HL-60/S4 treated with phorbol 12-myristate 13-acetate at 8.2 ng/mL for 4 days and 3 days (cell line): Measurements from ENCODE around the gene ST6GAL2.

ENCODE experiments used
- in situ Hi-C: fragments of 300-500 bp; cut with MboI; formaldehyde crosslinking; loops from 2 replicates; pipeline ENCODE4 v1.15.0; 2022; ENCODE audit warnings: low sequenced_read_pairs

Gene ST6GAL2

GRCh38 chr2:106831241-106831640 lies 54.7 kb downstream of the ST6GAL2 start:
- in situ Hi-C loops: no loop called here

- in situ Hi-C loops: no loop called here
Observed at GRCh38 chr2:106830191-106830590, 55.8 kb downstream of the ST6GAL2 start.

- in situ Hi-C loops: no loop called here
Observed at GRCh38 chr2:106828119-106828518, 57.8 kb downstream of the ST6GAL2 start.

GRCh38 chr2:106827158-106827557 lies 58.8 kb downstream of the ST6GAL2 start:
- in situ Hi-C loops: no loop called here

- in situ Hi-C loops: no loop called here
Observed at GRCh38 chr2:106825161-106825560, 60.8 kb downstream of the ST6GAL2 start.

GRCh38 chr2:106816974-106817373 lies 69.0 kb downstream of the ST6GAL2 start:
- in situ Hi-C loops: no loop called here

GRCh38 chr2:106812841-106813240 lies 73.1 kb downstream of the ST6GAL2 start:
- in situ Hi-C loops: no loop called here

- in situ Hi-C loops: no loop called here
Observed at GRCh38 chr2:106812383-106812782, 73.6 kb downstream of the ST6GAL2 start.

GRCh38 chr2:106805716-106806115 lies 80.3 kb downstream of the ST6GAL2 start:
- in situ Hi-C loops: no loop called here

- in situ Hi-C loops: no loop called here
Observed at GRCh38 chr2:106804161-106804560, 81.8 kb downstream of the ST6GAL2 start.

GRCh38 chr2:106800976-106801655 lies 84.9 kb downstream of the ST6GAL2 start:
- in situ Hi-C loops: no loop called here

GRCh38 chr2:106800180-106800579 lies 85.8 kb downstream of the ST6GAL2 start:
- in situ Hi-C loops: no loop called here

- in situ Hi-C loops: no loop called here
Observed at GRCh38 chr2:106798826-106799552, 87.0 kb downstream of the ST6GAL2 start.

- in situ Hi-C loops: no loop called here
Observed at GRCh38 chr2:106797494-106797893, 88.5 kb downstream of the ST6GAL2 start.

- in situ Hi-C loops: no loop called here
Observed at GRCh38 chr2:106792671-106793070, 93.3 kb downstream of the ST6GAL2 start.

GRCh38 chr2:106789185-106789584 lies 96.8 kb downstream of the ST6GAL2 start:
- in situ Hi-C loops: no loop called here

GRCh38 chr2:106782681-106783080 lies 103.3 kb downstream of the ST6GAL2 start:
- in situ Hi-C loops: no loop called here

- in situ Hi-C loops: no loop called here
Observed at GRCh38 chr2:106781196-106781595, 104.8 kb downstream of the ST6GAL2 start.

- in situ Hi-C loops: no loop called here
Observed at GRCh38 chr2:106771811-106772210, 114.2 kb downstream of the ST6GAL2 start.

GRCh38 chr2:106770986-106771385 lies 115.0 kb downstream of the ST6GAL2 start:
- in situ Hi-C loops: no loop called here

GRCh38 chr2:106764614-106765013 lies 121.4 kb downstream of the ST6GAL2 start:
- in situ Hi-C loops: no loop called here

GRCh38 chr2:106759966-106760365 lies 126.0 kb downstream of the ST6GAL2 start:
- in situ Hi-C loops: no loop called here
